Parathyroid adenoma (tissue), 2 donors: ENCODE measurements around the gene HPCAL1.
A peak's percentile ranks its signal among the peaks of the same experiment; 100 is the strongest.

Source experiments
- H2AFZ ChIP-seq: fragments of 300-600 bp; sonication (generic); one replicate; pipeline ENCODE4 v1.7.0; 2017; ENCODE audit warnings: antibody characterized with exemption, mild to moderate bottlenecking
- H3K27ac ChIP-seq: fragments of 300-600 bp; sonication (generic); one replicate; pipeline ENCODE4 v1.7.0; 2017
- H3K27me3 ChIP-seq: fragments of 300-600 bp; sonication (generic); one replicate; pipeline ENCODE4 v1.7.0; 2017; ENCODE audit warnings: low read length; ENCODE audit not compliant: control insufficient read depth, insufficient read depth
- H3K36me3 ChIP-seq: fragments of 300-600 bp; sonication (generic); one replicate; pipeline ENCODE4 v1.7.0; 2017; ENCODE audit warnings: low read length; ENCODE audit not compliant: control insufficient read depth, insufficient read depth
- H3K4me1 ChIP-seq: fragments of 300-600 bp; sonication (generic); one replicate; pipeline ENCODE4 v1.7.0; 2017; ENCODE audit warnings: control low read depth
- H3K4me2 ChIP-seq: fragments of 300-600 bp; sonication (generic); one replicate; pipeline ENCODE4 v1.7.0; 2017; ENCODE audit warnings: low read length
- H3K4me3 ChIP-seq: fragments of 300-600 bp; sonication (generic); one replicate; pipeline ENCODE4 v1.7.0; 2017; ENCODE audit warnings: low read depth, low read length
- H3K79me2 ChIP-seq: fragments of 300-600 bp; sonication (generic); one replicate; pipeline ENCODE4 v1.7.0; 2017; ENCODE audit warnings: control low read depth
- H3K9ac ChIP-seq: fragments of 300-600 bp; sonication (generic); one replicate; pipeline ENCODE4 v1.7.0; 2017; ENCODE audit warnings: mild to moderate bottlenecking
- H3K9me3 ChIP-seq: fragments of 300-600 bp; sonication (generic); one replicate; pipeline ENCODE4 v1.7.0; 2017; ENCODE audit warnings: low read length; ENCODE audit not compliant: control insufficient read depth
- CTCF ChIP-seq: fragments of 300-600 bp; sonication (generic); IDR thresholded peaks from one replicate; pipeline ENCODE4 v1.7.0; 2017; ENCODE audit warnings: antibody characterized with exemption, mild to moderate bottlenecking
- donor health status: primary hyperparathyroidism.

Gene HPCAL1

GRCh38 chr2:10451819-10452218 is 149.1 kb downstream of the HPCAL1 start:
- H3K79me2 ChIP-seq: no peaks in the 10 kb centered on the region
- no peaks in the 10 kb centered on the region for H3K27me3 ChIP-seq
- H3K4me1 ChIP-seq: peaks cover 20% of the 10 kb centered on the region
- H3K4me2 ChIP-seq: no peak overlapping the region
- H3K9ac ChIP-seq: no peak overlapping the region
- TF ChIP-seq CTCF: no peak
- H2AFZ ChIP-seq: no peak overlapping the region
- H3K4me3 ChIP-seq: no peak overlapping the region
- no peaks in the 10 kb centered on the region for H3K9me3 ChIP-seq
- peak overlapping the region; percentile 9 for H3K27ac ChIP-seq
- H3K36me3 ChIP-seq: no peaks in the 10 kb centered on the region

- no peaks in the 10 kb centered on the region for H3K79me2 ChIP-seq
- TF ChIP-seq CTCF: no peak
- peak overlapping the region; percentile 9 for H3K27ac ChIP-seq
- H3K4me1 ChIP-seq: peaks cover 20% of the 10 kb centered on the region
- H3K9me3 ChIP-seq: no peaks in the 10 kb centered on the region
- H3K27me3 ChIP-seq: no peaks in the 10 kb centered on the region
- H3K4me2 ChIP-seq: no peak overlapping the region
- H3K4me3 ChIP-seq: no peak overlapping the region
- H3K36me3 ChIP-seq: no peaks in the 10 kb centered on the region
- H3K9ac ChIP-seq: no peak overlapping the region
- no peak overlapping the region for H2AFZ ChIP-seq
Observed at GRCh38 chr2:10452312-10452711, 149.6 kb downstream of the HPCAL1 start.

GRCh38 chr2:10452956-10453904 is 150.5 kb downstream of the HPCAL1 start:
- H3K27me3 ChIP-seq: no peaks in the 10 kb centered on the region
- no peaks in the 10 kb centered on the region for H3K9me3 ChIP-seq
- H3K79me2 ChIP-seq: no peaks in the 10 kb centered on the region
- H3K4me2 ChIP-seq: no peak overlapping the region
- no peak for TF ChIP-seq CTCF
- H3K9ac ChIP-seq: no peak overlapping the region
- H3K4me1 ChIP-seq: peaks cover 28% of the 10 kb centered on the region
- no peak overlapping the region for H3K4me3 ChIP-seq
- H3K27ac ChIP-seq: no peak overlapping the region
- peak overlapping the region; percentile 81 for H2AFZ ChIP-seq
- H3K36me3 ChIP-seq: no peaks in the 10 kb centered on the region

- H3K4me3 ChIP-seq: no peak overlapping the region
- no peak overlapping the region for H3K4me2 ChIP-seq
- H3K4me1 ChIP-seq: peaks cover 33% of the 10 kb centered on the region
- no peaks in the 10 kb centered on the region for H3K36me3 ChIP-seq
- H3K27ac ChIP-seq: peak overlapping the region; percentile 81
- no peak overlapping the region for H3K9ac ChIP-seq
- no peaks in the 10 kb centered on the region for H3K9me3 ChIP-seq
- H3K27me3 ChIP-seq: no peaks in the 10 kb centered on the region
- no peaks in the 10 kb centered on the region for H3K79me2 ChIP-seq
- no peak for TF ChIP-seq CTCF
- peak overlapping the region; percentile 81 for H2AFZ ChIP-seq
Observed at GRCh38 chr2:10453905-10454298, 151.2 kb downstream of the HPCAL1 start.
